ENCODE measurements around the gene FOCAD. TPM values are rescaled to one million over a fixed set of nuclear protein-coding genes. Genes with fewer than 3 reads are reported as not detected.

Gene FOCAD
- total RNA-seq, 1 experiment from 2014 or later = 23.8 TPM

DNA sequence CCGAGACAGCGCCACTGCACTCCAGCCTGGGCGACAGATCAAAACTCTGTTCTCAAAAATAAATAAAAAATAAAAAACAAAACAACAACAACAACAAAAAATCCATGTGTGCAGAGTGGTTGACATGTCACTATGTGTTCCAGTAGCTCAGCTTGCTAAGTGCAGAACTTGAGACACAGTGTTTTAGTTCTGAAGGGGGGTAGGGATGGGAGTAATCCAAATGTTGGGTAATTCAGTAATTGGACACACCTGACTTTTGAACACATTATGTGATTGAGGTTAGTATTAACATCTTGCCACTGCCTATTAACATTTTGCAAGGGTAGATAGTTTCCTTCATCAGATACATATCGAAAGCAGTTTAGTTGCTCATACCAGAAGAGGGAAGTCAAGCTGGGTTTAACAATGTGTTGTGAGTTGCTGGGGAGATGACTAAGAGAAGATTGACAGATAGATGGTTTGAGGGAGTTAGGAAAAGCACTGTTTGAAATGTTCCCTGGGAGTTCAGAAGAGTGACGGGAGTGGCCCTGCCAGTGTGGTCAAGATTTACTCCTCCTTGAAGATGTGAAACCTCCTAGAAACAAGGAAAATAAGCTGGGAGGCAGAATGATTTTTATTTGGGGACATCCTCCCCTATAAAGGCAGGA lies 346.5 kb downstream of the FOCAD start:
- Mint-ChIP-seq H3K36me3 (ENCODE audit: insufficient read depth, unreplicated experiment) (no peaks in the 10 kb centered on the region), H3K9me3 (ENCODE audit: low read depth, unreplicated experiment) (no peaks in the 10 kb centered on the region), H3K4me3 (ENCODE audit: low read depth, unreplicated experiment) (no peak overlapping the region), H3K4me1 (ENCODE audit: low read depth, unreplicated experiment) (no peaks in the 10 kb centered on the region), H3K27ac (ENCODE audit: unreplicated experiment) (no peak overlapping the region), H3K27me3 (ENCODE audit: unreplicated experiment) (peaks cover 13% of the 10 kb centered on the region)
- intact Hi-C loops (cut with micrococcal nuclease; ENCODE audit: unreplicated experiment) = no loop called here
- no TSS peak for BruUV-seq (replicated peaks)
- DNase-seq = no peak
- TF ChIP-seq, protein P1, sequence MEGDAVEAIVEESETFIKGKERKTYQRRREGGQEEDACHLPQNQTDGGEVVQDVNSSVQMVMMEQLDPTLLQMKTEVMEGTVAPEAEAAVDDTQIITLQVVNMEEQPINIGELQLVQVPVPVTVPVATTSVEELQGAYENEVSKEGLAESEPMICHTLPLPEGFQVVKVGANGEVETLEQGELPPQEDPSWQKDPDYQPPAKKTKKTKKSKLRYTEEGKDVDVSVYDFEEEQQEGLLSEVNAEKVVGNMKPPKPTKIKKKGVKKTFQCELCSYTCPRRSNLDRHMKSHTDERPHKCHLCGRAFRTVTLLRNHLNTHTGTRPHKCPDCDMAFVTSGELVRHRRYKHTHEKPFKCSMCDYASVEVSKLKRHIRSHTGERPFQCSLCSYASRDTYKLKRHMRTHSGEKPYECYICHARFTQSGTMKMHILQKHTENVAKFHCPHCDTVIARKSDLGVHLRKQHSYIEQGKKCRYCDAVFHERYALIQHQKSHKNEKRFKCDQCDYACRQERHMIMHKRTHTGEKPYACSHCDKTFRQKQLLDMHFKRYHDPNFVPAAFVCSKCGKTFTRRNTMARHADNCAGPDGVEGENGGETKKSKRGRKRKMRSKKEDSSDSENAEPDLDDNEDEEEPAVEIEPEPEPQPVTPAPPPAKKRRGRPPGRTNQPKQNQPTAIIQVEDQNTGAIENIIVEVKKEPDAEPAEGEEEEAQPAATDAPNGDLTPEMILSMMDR (IDR thresholded peaks at IDR 0.05; ENCODE audit: unreplicated experiment) = no peak
- CTCF ChIA-PET = no interaction called here

DNA sequence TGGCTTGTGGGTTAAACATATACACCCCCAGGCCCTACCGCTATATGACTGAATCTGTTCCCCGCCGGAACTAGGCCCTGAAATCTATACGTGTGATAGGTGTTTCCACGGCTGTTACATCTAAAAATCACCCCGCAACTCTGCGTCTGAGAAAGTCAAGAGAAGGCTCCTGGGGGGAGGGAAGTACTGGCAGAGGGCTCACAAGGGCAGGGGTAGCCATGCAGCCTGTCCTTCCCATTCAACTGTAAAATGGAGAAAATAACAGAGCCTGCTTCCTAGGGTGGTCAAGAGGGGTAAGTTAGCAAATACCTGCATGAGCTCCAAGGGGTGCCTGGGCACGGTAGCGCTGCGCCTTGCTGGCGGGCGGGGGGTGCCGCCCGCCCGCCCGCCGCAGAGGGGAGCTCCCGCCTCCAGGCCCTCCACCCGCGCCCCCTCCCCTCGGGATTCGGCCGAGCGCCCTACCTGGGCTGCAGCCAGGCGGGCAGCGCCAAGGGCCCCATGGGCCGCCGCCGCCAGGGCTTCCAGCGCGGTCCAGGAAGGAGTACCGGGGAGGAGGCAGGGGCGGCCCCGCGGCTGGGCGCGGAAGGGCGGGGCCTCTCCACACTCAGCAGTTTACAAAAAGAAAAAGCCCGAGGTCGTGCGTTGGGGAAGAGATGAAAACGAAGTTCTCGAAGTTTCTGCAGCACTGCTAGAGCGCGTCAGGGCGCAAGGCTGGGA lies 347.2 kb downstream of the FOCAD start, which contains the start of gene HACD4:
HACD4 (minus strand) TSS at position 550 of the 717 bp plus-strand sequence; CDS start at position 500, 50 bp downstream.
- CTCF ChIA-PET = no interaction called here
- peak; percentile 8 for DNase-seq
- Mint-ChIP-seq H3K4me3 (ENCODE audit: low read depth, unreplicated experiment) (peak within 1 kb of the TSS; percentile 18), H3K27me3 (ENCODE audit: unreplicated experiment) (peaks cover 13% of the 10 kb centered on the region), H3K4me1 (ENCODE audit: low read depth, unreplicated experiment) (no peaks in the 10 kb centered on the region), H3K27ac (ENCODE audit: unreplicated experiment) (no peak within 1 kb of the TSS), H3K36me3 (ENCODE audit: insufficient read depth, unreplicated experiment) (no peaks in the 10 kb centered on the region), H3K9me3 (ENCODE audit: low read depth, unreplicated experiment) (no peaks in the 10 kb centered on the region)
- intact Hi-C loops (cut with micrococcal nuclease; ENCODE audit: unreplicated experiment) = no loop called here
- BruUV-seq (replicated peaks) = no TSS peak
- TF ChIP-seq, protein P1 (IDR thresholded peaks at IDR 0.05; ENCODE audit: unreplicated experiment) = no peak

DNA sequence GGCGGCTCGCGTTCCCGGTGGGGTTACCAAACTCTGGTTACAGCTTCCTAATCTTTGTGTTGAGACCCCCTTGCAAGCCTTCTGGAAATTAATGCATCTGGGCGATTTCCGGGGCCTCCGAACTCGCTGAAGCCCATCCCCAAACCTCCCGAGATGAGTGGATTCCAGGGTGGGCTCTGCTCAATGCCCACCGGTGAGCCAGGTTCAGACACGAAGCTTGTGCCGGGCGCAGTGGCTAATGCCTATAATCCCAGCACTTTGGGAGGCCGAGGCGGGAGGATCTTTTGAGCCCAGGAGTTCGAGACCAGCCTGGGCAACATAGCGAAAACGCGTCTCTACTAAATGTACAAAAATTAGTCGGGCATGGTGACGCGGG lies 347.7 kb downstream of the FOCAD start:
- CTCF ChIA-PET = no interaction called here
- H3K4me3 Mint-ChIP-seq (ENCODE audit: low read depth, unreplicated experiment) = peak overlapping the region; percentile 18
- no peak overlapping the region for H3K27ac Mint-ChIP-seq (ENCODE audit: unreplicated experiment)
- peaks cover 13% of the 10 kb centered on the region for H3K27me3 Mint-ChIP-seq (ENCODE audit: unreplicated experiment)
- TF ChIP-seq, protein P1 (IDR thresholded peaks at IDR 0.05; ENCODE audit: unreplicated experiment) = no peak
- no TSS peak for BruUV-seq (replicated peaks)
- H3K9me3 Mint-ChIP-seq (ENCODE audit: low read depth, unreplicated experiment) = no peaks in the 10 kb centered on the region
- H3K36me3 Mint-ChIP-seq (ENCODE audit: insufficient read depth, unreplicated experiment) = no peaks in the 10 kb centered on the region
- no peaks in the 10 kb centered on the region for H3K4me1 Mint-ChIP-seq (ENCODE audit: low read depth, unreplicated experiment)
- no peak for DNase-seq
- intact Hi-C loops (cut with micrococcal nuclease; ENCODE audit: unreplicated experiment) = no loop called here

DNA sequence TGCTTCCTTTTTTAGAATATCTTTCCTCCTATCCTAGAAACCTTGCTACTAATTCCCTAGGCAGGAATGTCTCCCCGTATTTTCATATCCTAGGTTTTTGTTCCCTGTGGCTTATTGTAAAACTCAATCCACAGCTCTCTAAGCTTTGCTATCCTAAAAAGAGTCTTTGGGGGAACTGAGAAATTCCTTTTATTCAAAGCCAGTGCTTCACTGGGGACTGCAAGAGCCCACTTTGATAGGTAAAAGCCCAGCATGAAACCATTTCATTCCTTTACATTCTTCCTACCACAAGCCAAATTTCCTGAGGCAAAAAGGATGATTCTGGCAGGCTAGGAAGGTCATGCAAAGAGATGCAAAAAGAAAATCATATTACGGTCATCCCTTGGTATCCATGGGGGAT lies 353.2 kb downstream of the FOCAD start:
- no peak for DNase-seq
- peaks cover 12% of the 10 kb centered on the region for H3K27me3 Mint-ChIP-seq (ENCODE audit: unreplicated experiment)
- H3K27ac Mint-ChIP-seq (ENCODE audit: unreplicated experiment) = no peak overlapping the region
- H3K4me3 Mint-ChIP-seq (ENCODE audit: low read depth, unreplicated experiment) = no peak overlapping the region
- H3K36me3 Mint-ChIP-seq (ENCODE audit: insufficient read depth, unreplicated experiment) = no peaks in the 10 kb centered on the region
- no peaks in the 10 kb centered on the region for H3K9me3 Mint-ChIP-seq (ENCODE audit: low read depth, unreplicated experiment)
- intact Hi-C loops (cut with micrococcal nuclease; ENCODE audit: unreplicated experiment) = no loop called here
- BruUV-seq (replicated peaks) = no TSS peak
- CTCF ChIA-PET = no interaction called here
- TF ChIP-seq, protein P1 (IDR thresholded peaks at IDR 0.05; ENCODE audit: unreplicated experiment) = no peak
- H3K4me1 Mint-ChIP-seq (ENCODE audit: low read depth, unreplicated experiment) = no peaks in the 10 kb centered on the region

Measured in Calu3 (cell line).